HG03025 (cell line): Measurements from ENCODE around the gene VWA3A.
"Not testable (repeated sequence)": the region's sequence is repeated elsewhere in the genome, so short reads cannot be mapped to it uniquely, and the experiment has no call there.

ENCODE experiments used
- ATAC-seq: cut with Tn5 transposase; IDR thresholded peaks from one replicate; pipeline ENCODE4 v1.9.1; 2021; ENCODE audit warnings: mild to moderate bottlenecking, moderate library complexity; ENCODE audit not compliant: unreplicated experiment, low FRiP score

The VWA3A gene

DNA sequence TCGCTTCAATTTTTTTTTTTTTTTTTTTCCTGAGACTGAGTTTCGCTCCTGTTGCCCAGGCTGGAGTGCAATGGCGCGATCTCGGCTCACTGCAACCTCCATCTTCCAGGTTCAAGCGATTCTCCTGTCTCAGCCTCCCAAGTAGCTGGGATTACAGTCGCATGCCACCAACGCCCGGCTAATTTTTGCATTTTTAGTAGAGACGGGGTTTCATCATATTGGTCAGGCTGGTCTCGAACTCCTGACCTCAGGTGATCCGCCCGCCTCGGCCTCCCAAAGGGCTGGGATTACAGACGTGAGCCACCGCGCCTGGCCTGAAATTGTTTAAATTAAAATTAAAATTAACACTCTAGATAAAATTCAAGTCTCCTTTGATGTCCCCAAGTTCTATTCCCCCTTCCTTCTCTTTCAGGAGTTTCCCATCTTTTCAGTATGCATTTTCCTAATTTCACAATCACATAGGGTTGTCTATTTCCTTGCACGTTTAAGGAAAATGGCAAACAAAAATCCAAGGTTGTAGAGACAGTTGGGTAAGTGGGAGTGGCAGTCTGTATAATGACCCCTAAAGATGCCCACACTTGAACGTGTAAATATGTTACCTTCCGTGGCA, 104.3 kb downstream of the VWA3A start:
- ATAC-seq, result not testable (repeated sequence)

DNA sequence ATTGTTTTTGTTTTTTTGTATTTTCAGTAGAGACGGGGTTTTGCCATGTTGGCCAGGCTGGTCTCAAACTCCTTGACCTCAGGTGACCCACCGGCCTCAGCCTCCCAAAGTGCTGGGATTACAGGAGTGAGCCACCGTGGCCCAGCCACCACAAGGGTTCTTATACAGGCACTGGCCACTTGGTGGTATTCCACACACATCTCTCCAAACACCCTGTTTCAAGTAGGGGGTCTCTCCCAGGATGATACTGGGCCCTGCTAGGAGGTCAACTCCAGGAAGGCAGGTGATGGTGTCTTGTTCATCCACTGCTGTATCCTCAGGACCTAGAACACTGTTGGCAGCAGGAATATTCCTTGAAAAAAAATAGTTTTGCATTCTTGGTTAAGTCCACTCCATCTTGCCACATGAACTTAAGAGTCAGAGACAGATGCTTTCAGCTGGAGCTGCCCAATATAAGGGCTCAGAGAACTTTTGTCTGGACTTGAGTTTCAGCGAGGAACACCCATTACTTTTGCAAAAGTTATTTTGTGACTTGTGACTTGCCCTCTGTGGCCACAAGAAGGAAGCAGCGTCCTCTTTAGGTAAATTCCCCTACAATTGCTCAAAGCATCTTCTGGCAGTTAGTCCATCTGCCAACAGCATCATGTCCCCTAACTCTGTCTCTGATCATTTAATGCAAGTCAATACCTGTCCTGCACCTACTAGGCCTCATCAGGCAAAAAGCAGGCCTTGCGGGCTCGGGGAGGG, 106.4 kb downstream of the VWA3A start:
- no peak for ATAC-seq

DNA sequence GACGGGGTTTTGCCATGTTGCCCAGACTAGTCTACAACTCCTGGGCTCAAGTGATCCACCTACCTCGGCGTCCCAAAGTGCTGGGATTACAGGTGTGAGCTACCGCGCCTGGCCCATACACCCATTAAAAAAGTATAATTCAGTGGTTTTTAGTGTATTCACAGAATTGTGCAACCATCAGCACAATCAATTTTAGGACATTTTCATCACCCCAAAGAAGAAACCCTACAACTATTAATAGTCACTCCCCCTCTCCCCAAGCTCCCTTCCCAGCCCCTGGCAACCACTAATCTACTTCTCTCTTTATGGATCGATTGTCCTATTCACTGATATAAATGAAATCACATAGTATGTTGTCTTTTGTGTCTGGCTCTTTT, 109.9 kb downstream of the VWA3A start:
- no peak for ATAC-seq

DNA sequence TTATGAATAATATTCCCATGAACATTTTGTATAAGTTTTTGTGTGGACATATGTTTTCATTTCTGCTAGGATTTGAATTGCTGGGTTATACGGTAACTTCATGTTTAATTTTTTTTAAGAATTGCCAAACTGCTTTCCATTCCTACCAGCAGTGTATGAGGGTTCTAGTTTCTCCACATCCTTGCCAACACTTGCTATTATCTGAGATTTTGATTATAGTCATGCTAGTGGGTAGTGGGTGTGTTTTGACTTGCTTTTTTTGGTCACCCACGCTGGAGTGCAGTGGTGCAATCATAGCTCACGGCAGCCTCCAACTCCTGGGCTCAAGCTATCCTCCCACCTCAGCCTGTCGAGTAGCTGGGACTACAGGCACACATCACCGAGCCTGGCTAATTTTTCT, 110.8 kb downstream of the VWA3A start:
- no peak for ATAC-seq

DNA sequence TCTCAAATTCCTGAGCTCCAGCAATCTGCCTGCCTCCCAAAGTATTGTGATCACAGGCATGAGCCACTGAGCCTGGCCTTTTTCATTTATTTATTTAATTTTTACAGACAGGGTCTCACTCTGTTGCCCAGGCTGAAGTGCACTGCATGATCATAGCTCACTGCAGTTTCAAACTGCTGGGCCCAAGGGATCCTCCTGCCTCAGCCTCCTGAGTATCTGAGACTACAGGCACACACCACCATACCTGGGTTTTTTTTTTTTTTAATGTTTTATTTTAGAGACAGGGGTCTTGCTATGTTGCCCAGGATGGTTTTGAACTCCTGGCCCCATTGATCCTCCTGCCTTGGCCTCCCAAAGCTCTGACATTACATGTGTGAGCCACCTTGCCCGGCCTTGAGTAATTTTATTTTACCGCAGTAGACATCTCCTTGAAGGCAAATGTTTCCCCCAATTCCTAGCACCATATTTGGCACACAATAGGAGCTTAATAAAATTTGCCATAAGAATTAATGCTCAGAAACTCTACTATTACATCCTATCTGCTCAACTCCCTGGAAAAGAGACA, 111.8 kb downstream of the VWA3A start:
- ATAC-seq, result no peak

DNA sequence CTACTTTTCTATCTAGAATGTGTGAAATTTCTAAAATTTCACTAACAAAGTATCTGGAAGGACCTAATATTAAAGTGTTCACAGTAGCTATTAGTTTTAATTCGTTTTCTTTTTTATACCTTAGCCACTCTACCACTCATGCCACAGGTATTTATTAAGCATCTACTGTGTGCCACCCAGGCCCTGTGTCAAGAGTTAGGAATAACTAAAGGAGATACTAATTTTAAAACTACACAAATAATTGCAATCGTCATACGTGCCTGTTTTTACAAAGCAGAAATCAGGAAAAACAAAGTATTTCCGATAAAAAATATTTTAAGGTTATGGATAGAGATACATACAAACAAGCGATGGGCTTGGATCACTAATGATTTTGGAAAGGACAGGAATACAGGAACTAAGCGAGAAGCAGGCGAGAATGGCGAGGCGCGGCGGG, 113.3 kb downstream of the VWA3A start:
- no peak for ATAC-seq

DNA sequence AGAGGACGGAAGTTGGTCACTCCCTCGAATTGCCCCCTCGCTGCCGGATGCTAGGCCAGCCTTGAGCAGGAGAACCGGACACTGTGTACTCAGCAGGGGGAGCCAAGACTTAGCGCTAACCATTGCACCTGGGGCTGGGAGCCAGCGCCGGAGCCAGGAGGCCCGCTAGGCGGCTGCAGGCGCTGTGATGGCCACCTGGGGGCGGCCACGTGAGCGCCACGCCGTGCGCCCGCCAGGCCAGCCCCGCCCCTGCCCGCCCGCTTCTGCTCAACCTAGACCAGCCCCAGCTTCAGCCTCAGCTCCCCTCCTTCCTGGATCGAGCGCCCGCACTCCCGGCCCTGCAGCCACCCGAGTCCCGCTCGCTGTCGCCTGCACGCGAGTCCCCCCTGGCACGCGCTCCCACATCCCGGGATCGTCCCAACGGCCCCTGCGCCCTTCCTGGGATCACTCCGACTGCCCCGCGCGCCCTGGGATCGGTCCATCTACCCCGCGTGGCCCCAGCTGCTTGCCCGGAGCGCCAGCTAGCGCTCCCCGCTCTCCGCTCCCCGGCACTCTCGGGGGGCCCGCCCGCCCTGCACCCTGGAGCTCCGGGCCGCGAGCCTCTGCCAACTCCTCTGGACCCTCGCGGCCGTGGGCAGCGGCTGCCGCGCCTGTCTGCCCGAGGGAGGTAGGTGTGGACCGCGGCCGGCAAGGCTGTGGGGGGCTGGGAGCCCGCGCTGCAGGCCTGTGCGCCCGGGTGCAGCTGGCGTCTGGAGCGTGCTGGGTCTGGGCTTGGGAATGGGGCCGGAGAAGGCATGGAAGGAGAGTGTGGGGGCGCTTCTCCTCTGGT, 113.9 kb downstream of the VWA3A start, which contains the start of gene EEF2K:
TSS of gene EEF2K (plus strand) at position 266 of the 829 bp plus-strand sequence. CDS start 19,452 bp downstream, outside the sequence.
- ATAC-seq, result peak; percentile 79
